ENCODE data around the gene TMEM156. TPM values are rescaled to one million over a fixed set of nuclear protein-coding genes. Genes with fewer than 3 reads are reported as not detected.

TMEM156 gene
- total and polyA plus RNA-seq, 2 experiments from 2014 or later = not detected

GRCh38 chr4:39014028-39014427 is 18.2 kb downstream of the TMEM156 start (continued):
- no peak for TF ChIP-seq POLR2AphosphoS5 (IDR thresholded peaks at IDR 0.05; ENCODE audit: low read depth)
- no peak for TF ChIP-seq ETS1 (IDR thresholded peaks at IDR 0.05)

GRCh38 chr4:39004758-39005157 is 27.5 kb downstream of the TMEM156 start:
- H3K27me3 Mint-ChIP-seq (ENCODE audit: insufficient read depth, low read depth, poor library complexity) = no peaks in the 10 kb centered on the region
- no peaks in the 10 kb centered on the region for H3K27me3 ChIP-seq (ENCODE audit: insufficient read depth)
- peaks cover 2% of the 10 kb centered on the region; the same call in 1 of the 3 replicates for H3K36me3 Mint-ChIP-seq (ENCODE audit: low read depth)
- H2AFZ ChIP-seq = no peak overlapping the region
- H4K20me1 ChIP-seq (replicated peaks; ENCODE audit: insufficient read depth) = no peaks in the 10 kb centered on the region
- no peak for DNase-seq (ENCODE audit: low spot score)
- H3K4me1 Mint-ChIP-seq = 0 out of 3 replicates have a peak, but pooled peaks cover 3% of the 10 kb centered on the region
- ATAC-seq = no peak
- H3K4me3 ChIP-seq = no peak overlapping the region
- no peak overlapping the region for H3K27ac Mint-ChIP-seq
- H3F3A ChIP-seq (replicated peaks; ENCODE audit: low read depth) = no peaks in the 10 kb centered on the region
- H3K4me2 ChIP-seq = no peak overlapping the region
- H3K9me3 Mint-ChIP-seq = peaks cover 10% of the 10 kb centered on the region
- 0 out of 2 replicates have a peak, but pooled peaks cover under 1% of the 10 kb centered on the region for H3K36me3 ChIP-seq (ENCODE audit: insufficient read depth)
- H3K27ac ChIP-seq (ENCODE audit: low read depth) = no peak overlapping the region
- H3K4me3 Mint-ChIP-seq = no peak overlapping the region
- no peaks in the 10 kb centered on the region for H3K79me2 ChIP-seq (replicated peaks; ENCODE audit: insufficient read depth)
- H3K9me2 ChIP-seq (ENCODE audit: insufficient read depth) = no peaks in the 10 kb centered on the region; the same call in 1 of the 2 replicates
- no peaks in the 10 kb centered on the region for H3K4me1 ChIP-seq (ENCODE audit: insufficient read depth)
- TF ChIP-seq ZNF114 (CRISPR knock-in tag; IDR thresholded peaks at IDR 0.05) = no peak
- no peak for TF ChIP-seq CREB1 (CRISPR knock-in tag; IDR thresholded peaks at IDR 0.05; ENCODE audit: low read depth)
- no peak for TF ChIP-seq ZNF331 (CRISPR knock-in tag; IDR thresholded peaks at IDR 0.05; ENCODE audit: low read depth)
- TF ChIP-seq CTCF (conservative IDR thresholded peaks at IDR 0.05; ENCODE audit: low read depth in 2 of 2) = no peak
- no peak for TF ChIP-seq EZH2 (IDR thresholded peaks at IDR 0.05; ENCODE audit: low read depth, unreplicated experiment)
- no peak for TF ChIP-seq EZH2phosphoT487 (IDR thresholded peaks at IDR 0.05; ENCODE audit: unreplicated experiment)
- TF ChIP-seq JUNB (IDR thresholded peaks at IDR 0.05; ENCODE audit: unreplicated experiment) = no peak
- no peak for TF ChIP-seq POLR2AphosphoS5 (IDR thresholded peaks at IDR 0.05; ENCODE audit: low read depth)
- TF ChIP-seq ZNF462 (CRISPR knock-in tag; IDR thresholded peaks at IDR 0.05) = no peak
- no peak for TF ChIP-seq NANOG (IDR thresholded peaks at IDR 0.05; ENCODE audit: borderline replicate concordance)
- TF ChIP-seq REST (IDR thresholded peaks at IDR 0.05; ENCODE audit: unreplicated experiment) = no peak
- TF ChIP-seq STAT1 (IDR thresholded peaks at IDR 0.05; ENCODE audit: unreplicated experiment) = no peak
